IMR-90 (cell line): Measurements from ENCODE around the gene MARCHF2. TPM values are rescaled to one million over a fixed set of nuclear protein-coding genes. Genes with fewer than 3 reads are reported as not detected.

Experiments used
- ATAC-seq: fragments of 200-7000 bp; cut with Tn5 transposase; 2 replicates; pipeline ENCODE4 v1.9.1; 2020; ENCODE audit warnings: low read depth, mild to moderate bottlenecking, moderate library complexity
- BruUV-seq: library from RNA; stranded (reverse); fragments of 400-500 nt; replicated peaks from 2 replicates; lab custom pipeline; 2021; lab: Mats Ljungman, UMichigan
- CTCF ChIA-PET: fragments of 300-600 bp; formaldehyde crosslinking; extraction: SDS; loops from one replicate; lab custom pipeline; 2021; ENCODE audit warnings: antibody characterized with exemption; lab: Yijun Ruan, JAX
- POLR2A ChIA-PET: fragments of 300-600 bp; sonication (Branson Sonifier 250); formaldehyde crosslinking; loops from one replicate; lab custom pipeline; 2022; ENCODE audit warnings: antibody characterized with exemption; ENCODE audit not compliant: unreplicated experiment; lab: Charles Lee
- DNase-seq: peaks from one replicate; pipeline ENCODE4 v3.0.0; 2013
- H2AFZ ChIP-seq: replicated peaks from 2 replicates; pipeline ENCODE3; 2013; ENCODE audit warnings: low read length, mild to moderate bottlenecking; ENCODE audit not compliant: poor library complexity
- H2AK5ac ChIP-seq: 2 replicates; pipeline ENCODE4 v1.6.1; 2013; ENCODE audit warnings: low read depth, low read length, inconsistent platforms
- H2AK9ac ChIP-seq: replicated peaks from 2 replicates; pipeline ENCODE3; 2013; ENCODE audit warnings: mild to moderate bottlenecking, low read depth, low read length, moderate library complexity; ENCODE audit not compliant: poor library complexity
- H2BK120ac ChIP-seq: 2 replicates; pipeline ENCODE4 v1.6.1; 2013; ENCODE audit warnings: low read depth, low read length, inconsistent platforms
- H2BK15ac ChIP-seq: 3 replicates; pipeline ENCODE4 v1.6.1; 2013; ENCODE audit warnings: low read depth, low read length, inconsistent platforms
- H2BK20ac ChIP-seq: 2 replicates; pipeline ENCODE4 v1.6.1; 2013; ENCODE audit warnings: low read depth, mild to moderate bottlenecking, inconsistent platforms, low read length, moderate library complexity
- H2BK5ac ChIP-seq: 2 replicates; pipeline ENCODE4 v1.6.1; 2013; ENCODE audit warnings: mild to moderate bottlenecking, low read depth, low read length, inconsistent platforms; ENCODE audit not compliant: poor library complexity, severe bottlenecking
- H3K14ac ChIP-seq: replicated peaks from 2 replicates; pipeline ENCODE4 v1.6.1; 2013; ENCODE audit warnings: low read depth, low read length, inconsistent platforms
- H3K18ac ChIP-seq: 2 replicates; pipeline ENCODE4 v1.6.1; 2013; ENCODE audit warnings: low read depth, low read length, control low read depth
- H3K23ac ChIP-seq: 2 replicates; pipeline ENCODE4 v1.6.1; 2013; ENCODE audit warnings: low read depth, low read length, inconsistent platforms
- H3K27ac ChIP-seq: 2 replicates; pipeline ENCODE4 v1.5.1; 2013; ENCODE audit warnings: mild to moderate bottlenecking, control low read depth, low read length; ENCODE audit not compliant: insufficient read depth
- H3K27me3 ChIP-seq: 2 replicates; pipeline ENCODE4 v1.6.1; 2013; ENCODE audit warnings: low read length; ENCODE audit not compliant: control insufficient read depth, insufficient read depth
- H3K36me3 ChIP-seq: 2 replicates; pipeline ENCODE4 v1.6.1; 2013; ENCODE audit warnings: low read length, mixed read lengths; ENCODE audit not compliant: control insufficient read depth, insufficient read depth
- H3K4ac ChIP-seq: 2 replicates; pipeline ENCODE4 v1.6.1; 2013; ENCODE audit warnings: low read depth, low read length, inconsistent platforms
- H3K4me1 ChIP-seq: 2 replicates; pipeline ENCODE4 v1.6.1; 2013; ENCODE audit warnings: low read length, mixed read lengths; ENCODE audit not compliant: control insufficient read depth, insufficient read depth
- H3K4me2 ChIP-seq: 2 replicates; pipeline ENCODE4 v1.6.1; 2013; ENCODE audit warnings: low read depth, mild to moderate bottlenecking, control low read depth, low read length, moderate library complexity
- H3K4me3 ChIP-seq: 2 replicates; pipeline ENCODE4 v1.5.1; 2013; ENCODE audit warnings: low read depth, mild to moderate bottlenecking, control low read depth, low read length, moderate library complexity; ENCODE audit not compliant: insufficient read depth
- H3K56ac ChIP-seq: 2 replicates; pipeline ENCODE4 v1.6.1; 2013; ENCODE audit warnings: low read length, inconsistent platforms; ENCODE audit not compliant: insufficient read depth; ENCODE audit errors: extremely low read depth
- H3K79me1 ChIP-seq, 2 experiments: 2 replicates each; pipeline ENCODE4 v1.6.1; 2013; ENCODE audit warnings: low read length in 2 of 2, inconsistent platforms in 1 of 2, low read depth in 1 of 2
- H3K9ac ChIP-seq: 2 replicates; pipeline ENCODE4 v1.6.1; 2013; ENCODE audit warnings: low read depth, low read length, control low read depth
- H3K9me1 ChIP-seq: 2 replicates; pipeline ENCODE4 v1.6.1; 2013; ENCODE audit warnings: low read length, inconsistent platforms; ENCODE audit not compliant: insufficient read depth
- H3K9me3 ChIP-seq: 2 replicates; pipeline ENCODE4 v1.6.1; 2013; ENCODE audit warnings: low read length; ENCODE audit not compliant: control insufficient read depth, insufficient read depth
- H4K20me1 ChIP-seq: 2 replicates; pipeline ENCODE4 v1.6.1; 2013; ENCODE audit warnings: low read length, inconsistent platforms; ENCODE audit not compliant: insufficient read depth
- H4K5ac ChIP-seq: 2 replicates; pipeline ENCODE4 v1.6.1; 2013; ENCODE audit warnings: mild to moderate bottlenecking, low read depth, low read length, control low read depth
- H4K8ac ChIP-seq, 2 experiments: 2 replicates each; pipeline ENCODE4 v1.6.1; 2013; ENCODE audit warnings: low read depth in 2 of 2, low read length in 2 of 2, control low read depth in 1 of 2, inconsistent platforms in 1 of 2
- H4K91ac ChIP-seq: 2 replicates; pipeline ENCODE4 v1.6.1; 2013; ENCODE audit warnings: low read depth, low read length, inconsistent platforms; ENCODE audit not compliant: insufficient read depth
- BHLHE40 ChIP-seq: fragments of 150-350 bp; IDR thresholded peaks from 2 replicates; pipeline ENCODE4 v1.6.1; 2016; ENCODE audit warnings: mild to moderate bottlenecking, low read depth, low read length
- CEBPB ChIP-seq: IDR thresholded peaks from 2 replicates; pipeline ENCODE4 v1.6.1; 2012; ENCODE audit warnings: low read depth, low read length, improper control_type of control experiment
- CHD1 ChIP-seq: IDR thresholded peaks from 2 replicates; pipeline ENCODE4 v1.6.1; 2012; ENCODE audit warnings: low read depth, low read length, improper control_type of control experiment
- FOS ChIP-seq: fragments of 150-350 bp; IDR thresholded peaks from 2 replicates; pipeline ENCODE4 v1.6.1; 2016; ENCODE audit warnings: low read depth, low read length
- MAFK ChIP-seq: IDR thresholded peaks from 2 replicates; pipeline ENCODE4 v1.6.1; 2012; ENCODE audit warnings: low read depth, low read length, improper control_type of control experiment
- MAZ ChIP-seq: IDR thresholded peaks from 2 replicates; pipeline ENCODE4 v1.6.1; 2012; ENCODE audit warnings: low read depth, mild to moderate bottlenecking, low read length, improper control_type of control experiment, moderate library complexity, borderline replicate concordance
- MXI1 ChIP-seq: IDR thresholded peaks from 2 replicates; pipeline ENCODE4 v1.6.1; 2012; ENCODE audit warnings: low read depth, mild to moderate bottlenecking, low read length, moderate library complexity, borderline replicate concordance
- NFE2L2 ChIP-seq: fragments of 150-350 bp; IDR thresholded peaks from 2 replicates; pipeline ENCODE4 v1.6.1; 2016; ENCODE audit warnings: low read depth, mild to moderate bottlenecking, low read length
- POLR2A ChIP-seq: IDR thresholded peaks from 2 replicates; pipeline ENCODE4 v1.6.1; 2012; ENCODE audit warnings: mild to moderate bottlenecking, low read depth, low read length
- RAD21 ChIP-seq: IDR thresholded peaks from 2 replicates; pipeline ENCODE4 v1.6.1; 2012; ENCODE audit warnings: low read length, improper control_type of control experiment
- RCOR1 ChIP-seq: IDR thresholded peaks from 2 replicates; pipeline ENCODE4 v1.6.1; 2012; ENCODE audit warnings: mild to moderate bottlenecking, low read length, improper control_type of control experiment; ENCODE audit not compliant: insufficient replicate concordance
- RFX5 ChIP-seq: IDR thresholded peaks from 2 replicates; pipeline ENCODE4 v1.8.0; 2012; ENCODE audit warnings: low read depth, mild to moderate bottlenecking, low read length, moderate library complexity
- SMC3 ChIP-seq: fragments of 150-350 bp; IDR thresholded peaks from 2 replicates; pipeline ENCODE4 v1.6.1; 2016; ENCODE audit warnings: low read depth, mild to moderate bottlenecking, antibody characterized with exemption, low read length, moderate library complexity
- WGBS, 2 experiments: methylation state at CpG; one replicate each; pipeline versions ENCODE4 v1.1.5 to v1.1.7; 2013; ENCODE audit warnings: missing lambda C conversion rate in 2 of 2; ENCODE audit not compliant: insufficient read length in 1 of 2; ENCODE audit errors: extremely low coverage in 2 of 2; 5-methylcytosine and 5-hydroxymethylcytosine counted together
- dilution Hi-C: fragments of 300-500 bp; cut with HindIII; formaldehyde crosslinking; loops from one replicate; pipeline ENCODE4 v1.14.3; 2018; ENCODE audit warnings: low sequenced_read_pairs; ENCODE audit not compliant: unreplicated experiment
- in situ Hi-C: fragments of 300-500 bp; cut with MboI; formaldehyde crosslinking; loops from 3 replicates; pipeline ENCODE4 v1.14.3; 2019; ENCODE audit warnings: low sequenced_read_pairs, inconsistent platforms, mixed read lengths
- intact Hi-C: fragments of 100-400 bp; cut with micrococcal nuclease; formaldehyde crosslinking; loops from 2 replicates; pipeline ENCODE4 v1.10.0; 2022
- polyA plus RNA-seq, 3 experiments: library from polyadenylated mRNA; depleted of rRNA; stranded (reverse); fragments of >200 nt; gene quantifications; 2 replicates each; pipeline ENCODE4 v1.2.3, GENCODE V29; 2012; ENCODE audit warnings: low replicate concordance in 1 of 3
- total RNA-seq: library from RNA; depleted of rRNA; stranded (reverse); fragments of >200 nt; gene quantifications from 2 replicates; pipeline ENCODE4 v1.2.3, GENCODE V29; 2012
- TF ChIP-seq, protein P1 (sequence below): fragments of 150-350 bp; IDR thresholded peaks from 2 replicates; pipeline ENCODE4 v1.6.1; 2016; ENCODE audit warnings: low read depth, mild to moderate bottlenecking, low read length, moderate library complexity, borderline replicate concordance
- TF ChIP-seq, protein P2 (sequence below): fragments of 150-350 bp; IDR thresholded peaks from 2 replicates; pipeline ENCODE4 v1.6.1; 2017; ENCODE audit warnings: mild to moderate bottlenecking, antibody characterized with exemption, low read length, low read depth
- TF ChIP-seq, protein P3 (sequence below): conservative IDR thresholded peaks from 2 replicates; pipeline ENCODE4 v1.5.1; 2012; ENCODE audit warnings: mild to moderate bottlenecking, low read depth, low read length, improper control_type of control experiment

Gene MARCHF2
- total and polyA plus RNA-seq, 2 of the 4 experiments (the other 2 are of a cell fraction), result 33.8 to 58.8 TPM

DNA sequence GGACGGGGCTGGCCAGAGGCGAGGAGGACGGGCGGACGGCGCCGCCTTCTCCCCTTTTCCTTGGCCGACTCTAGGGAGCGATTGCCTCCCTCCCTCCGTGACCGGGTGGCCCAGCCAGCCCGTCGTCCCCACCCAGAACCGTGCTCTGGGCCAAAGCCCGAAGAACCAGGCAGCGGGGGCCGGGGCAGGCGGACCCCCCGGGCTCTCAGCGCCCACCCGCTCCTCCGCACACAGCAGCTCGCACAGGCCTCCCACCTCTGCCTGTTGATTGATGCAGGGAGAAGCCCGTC, 9.3 kb upstream of the MARCHF2 start:
- Histone ChIP-seq H3K27me3 (no peaks in the 10 kb centered on the region), H4K8ac (no peak overlapping the region), H3K4me2 (no peak overlapping the region), H3K14ac (no peak overlapping the region), H3K18ac (no peak overlapping the region), H3K4ac (no peak overlapping the region), H2AK5ac (no peak overlapping the region), H2BK15ac (no peak overlapping the region), H3K9ac (no peak overlapping the region), H4K91ac (no peak overlapping the region), H4K20me1 (peaks cover 13% of the 10 kb centered on the region), H2BK120ac (no peak overlapping the region), H3K4me1 (no peaks in the 10 kb centered on the region), H3K56ac (no peak overlapping the region), H2AK9ac (no peak overlapping the region), H3K4me3 (no peak overlapping the region), H3K9me3 (no peaks in the 10 kb centered on the region), H3K27ac (no peak overlapping the region), H2BK5ac (no peak overlapping the region), H3K9me1 (no peaks in the 10 kb centered on the region; the same call in 1 of the 2 replicates), H2BK20ac (no peak overlapping the region), H3K23ac (no peak overlapping the region), H3K79me1 (peaks cover 12% of the 10 kb centered on the region in 2 experiments), H3K36me3 (peaks cover 37% of the 10 kb centered on the region), H4K5ac (no peak overlapping the region), H2AFZ (no peak overlapping the region)
- intact Hi-C loops (no loop called here), dilution Hi-C loops (no loop called here), in situ Hi-C loops (no loop called here)
- ATAC-seq, result no peak
- CTCF ChIA-PET, result no interaction called here
- no peak for DNase-seq
- BruUV-seq, result TSS peak; percentile 84
- TF ChIP-seq RAD21 (no peak), MAFK (no peak), POLR2A (no peak), NFE2L2 (no peak), RFX5 (no peak), FOS (no peak), RCOR1 (no peak), SMC3 (no peak), BHLHE40 (no peak), CHD1 (no peak), CEBPB (no peak), MAZ (no peak), MXI1 (no peak)
- TF ChIP-seq, protein P1, sequence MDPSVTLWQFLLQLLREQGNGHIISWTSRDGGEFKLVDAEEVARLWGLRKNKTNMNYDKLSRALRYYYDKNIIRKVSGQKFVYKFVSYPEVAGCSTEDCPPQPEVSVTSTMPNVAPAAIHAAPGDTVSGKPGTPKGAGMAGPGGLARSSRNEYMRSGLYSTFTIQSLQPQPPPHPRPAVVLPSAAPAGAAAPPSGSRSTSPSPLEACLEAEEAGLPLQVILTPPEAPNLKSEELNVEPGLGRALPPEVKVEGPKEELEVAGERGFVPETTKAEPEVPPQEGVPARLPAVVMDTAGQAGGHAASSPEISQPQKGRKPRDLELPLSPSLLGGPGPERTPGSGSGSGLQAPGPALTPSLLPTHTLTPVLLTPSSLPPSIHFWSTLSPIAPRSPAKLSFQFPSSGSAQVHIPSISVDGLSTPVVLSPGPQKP, result no peak
- TF ChIP-seq, protein P2, sequence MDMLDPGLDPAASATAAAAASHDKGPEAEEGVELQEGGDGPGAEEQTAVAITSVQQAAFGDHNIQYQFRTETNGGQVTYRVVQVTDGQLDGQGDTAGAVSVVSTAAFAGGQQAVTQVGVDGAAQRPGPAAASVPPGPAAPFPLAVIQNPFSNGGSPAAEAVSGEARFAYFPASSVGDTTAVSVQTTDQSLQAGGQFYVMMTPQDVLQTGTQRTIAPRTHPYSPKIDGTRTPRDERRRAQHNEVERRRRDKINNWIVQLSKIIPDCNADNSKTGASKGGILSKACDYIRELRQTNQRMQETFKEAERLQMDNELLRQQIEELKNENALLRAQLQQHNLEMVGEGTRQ, result no peak
- TF ChIP-seq, protein P3, sequence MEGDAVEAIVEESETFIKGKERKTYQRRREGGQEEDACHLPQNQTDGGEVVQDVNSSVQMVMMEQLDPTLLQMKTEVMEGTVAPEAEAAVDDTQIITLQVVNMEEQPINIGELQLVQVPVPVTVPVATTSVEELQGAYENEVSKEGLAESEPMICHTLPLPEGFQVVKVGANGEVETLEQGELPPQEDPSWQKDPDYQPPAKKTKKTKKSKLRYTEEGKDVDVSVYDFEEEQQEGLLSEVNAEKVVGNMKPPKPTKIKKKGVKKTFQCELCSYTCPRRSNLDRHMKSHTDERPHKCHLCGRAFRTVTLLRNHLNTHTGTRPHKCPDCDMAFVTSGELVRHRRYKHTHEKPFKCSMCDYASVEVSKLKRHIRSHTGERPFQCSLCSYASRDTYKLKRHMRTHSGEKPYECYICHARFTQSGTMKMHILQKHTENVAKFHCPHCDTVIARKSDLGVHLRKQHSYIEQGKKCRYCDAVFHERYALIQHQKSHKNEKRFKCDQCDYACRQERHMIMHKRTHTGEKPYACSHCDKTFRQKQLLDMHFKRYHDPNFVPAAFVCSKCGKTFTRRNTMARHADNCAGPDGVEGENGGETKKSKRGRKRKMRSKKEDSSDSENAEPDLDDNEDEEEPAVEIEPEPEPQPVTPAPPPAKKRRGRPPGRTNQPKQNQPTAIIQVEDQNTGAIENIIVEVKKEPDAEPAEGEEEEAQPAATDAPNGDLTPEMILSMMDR, result no peak
- WGBS, 2 experiments, result 68% methylated on average over 15 of the region's 24 CpGs; no CpG with 5 or more reads in 1 of the 2 experiments
- POLR2A ChIA-PET, result no interaction called here
